Measurements from ENCODE around the gene KRTAP3-1.

Gene KRTAP3-1

GRCh38 chr17:40978575-40979151 is 30.3 kb downstream of the KRTAP3-1 start:
- DNase-seq (ENCODE audit: low spot score) = no peak

- DNase-seq (ENCODE audit: low spot score) = no peak
These were observed 33.4 kb downstream of the KRTAP3-1 start for GRCh38 chr17:40975516-40975915.

GRCh38 chr17:40974366-40974765 is 34.6 kb downstream of the KRTAP3-1 start:
- no peak for DNase-seq (ENCODE audit: low spot score)

GRCh38 chr17:40967582-40967981 is 41.3 kb downstream of the KRTAP3-1 start:
- no peak for DNase-seq (ENCODE audit: low spot score)

- no peak for DNase-seq (ENCODE audit: low spot score)
These were observed 42.1 kb downstream of the KRTAP3-1 start, which contains the start of gene KRT39 for GRCh38 chr17:40966848-40967247. KRT39 (minus strand) TSS chr17:40966948; CDS start chr17:40966856, 92 bp downstream.

- no peak for DNase-seq (ENCODE audit: low spot score)
These were observed 45.1 kb downstream of the KRTAP3-1 start for GRCh38 chr17:40963838-40964237.

- DNase-seq (ENCODE audit: low spot score) = no peak
These were observed 46.8 kb downstream of the KRTAP3-1 start for GRCh38 chr17:40962059-40962561.

GRCh38 chr17:40961591-40961990 is 47.3 kb downstream of the KRTAP3-1 start:
- no peak for DNase-seq (ENCODE audit: low spot score)

- DNase-seq (ENCODE audit: low spot score) = no peak
These were observed 48.8 kb downstream of the KRTAP3-1 start for GRCh38 chr17:40960144-40960543.
